ENCODE measurements around the gene PCED1B. TPM values are rescaled to one million over a fixed set of nuclear protein-coding genes. Genes with fewer than 3 reads are reported as not detected.
"Not testable (repeated sequence)": the region's sequence is repeated elsewhere in the genome, so short reads cannot be mapped to it uniquely, and the experiment has no call there.

The PCED1B gene
- total RNA-seq, 1 donor from 2014 or later, result 1.7 TPM

DNA sequence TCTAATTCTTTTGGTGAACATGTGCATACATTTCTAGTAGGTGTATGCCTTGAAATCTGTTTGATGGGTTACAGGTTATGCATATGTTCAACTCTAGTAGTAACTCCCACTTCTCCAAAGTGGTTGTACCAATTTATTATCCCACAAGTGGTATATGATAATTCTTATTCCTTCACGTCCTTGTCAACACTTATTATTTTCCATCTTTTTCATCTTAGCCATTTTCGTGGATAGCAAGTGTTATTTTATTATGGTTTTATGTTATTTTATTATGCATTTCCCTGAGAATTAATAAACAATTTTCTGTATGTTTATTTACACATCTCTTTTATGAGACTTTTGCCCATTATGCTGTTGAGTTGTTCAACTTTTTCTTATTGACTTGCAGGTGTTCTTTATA is 11.6 kb downstream of the PCED1B start:
- ATAC-seq, result no peak

DNA sequence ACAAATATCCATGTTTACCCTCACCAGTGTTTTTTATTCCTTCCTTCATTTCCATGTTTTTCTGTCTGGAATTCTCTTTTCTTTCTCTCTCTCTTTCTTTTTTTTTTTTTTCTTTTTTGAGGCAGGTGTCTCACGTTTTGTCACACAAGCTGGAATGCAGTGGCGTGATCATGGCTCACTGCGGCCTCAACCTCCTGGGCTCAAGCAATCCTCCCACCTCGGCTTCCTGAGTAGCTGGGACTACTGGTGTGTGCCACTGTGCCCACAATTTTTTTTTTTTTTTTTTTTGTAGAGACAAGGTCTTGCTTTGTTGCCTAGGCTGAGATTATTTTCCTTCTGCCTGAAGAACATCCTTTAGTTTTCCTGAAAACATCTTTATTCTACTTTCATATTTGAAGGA is 15.4 kb downstream of the PCED1B start:
- no peak for ATAC-seq

DNA sequence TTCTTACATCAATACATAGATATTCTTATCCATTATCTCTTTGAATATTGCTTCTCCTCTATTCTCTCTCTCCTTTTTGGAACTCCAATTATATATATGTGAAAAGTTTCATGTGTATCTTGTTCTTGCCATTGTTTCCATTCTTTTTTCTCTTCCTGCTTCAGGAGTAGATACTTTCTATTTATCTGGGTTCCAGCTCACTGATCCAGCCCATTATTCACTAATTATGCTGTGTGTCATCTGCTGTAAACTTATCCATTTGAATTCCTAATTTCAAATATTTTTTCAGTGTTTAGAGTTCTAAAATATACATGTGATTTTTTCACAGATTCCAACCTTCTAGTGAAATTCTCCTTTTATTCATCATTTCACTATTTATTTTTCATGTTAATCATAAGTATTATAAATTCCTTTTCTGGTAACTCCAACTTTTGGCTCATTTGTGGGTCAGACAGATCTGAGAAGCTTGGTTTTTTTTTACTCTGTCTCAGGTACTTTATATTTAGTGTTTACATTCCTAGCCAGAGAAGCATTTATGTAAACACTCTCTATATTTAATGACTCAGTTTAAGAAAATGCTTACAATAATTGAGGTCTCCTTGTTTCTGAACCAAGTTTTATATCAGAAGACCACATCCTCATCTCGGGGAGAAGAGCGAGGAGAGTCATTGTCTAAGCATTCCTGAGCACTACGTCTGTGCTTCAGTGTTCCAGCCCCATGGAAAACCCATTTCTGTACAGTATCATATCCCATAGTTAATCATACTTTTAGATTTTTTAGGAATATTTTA is 16.2 kb downstream of the PCED1B start:
- no peak for ATAC-seq

- no peak for ATAC-seq
Observed at GRCh38 chr12:47097276-47097896, 18.0 kb downstream of the PCED1B start.

DNA sequence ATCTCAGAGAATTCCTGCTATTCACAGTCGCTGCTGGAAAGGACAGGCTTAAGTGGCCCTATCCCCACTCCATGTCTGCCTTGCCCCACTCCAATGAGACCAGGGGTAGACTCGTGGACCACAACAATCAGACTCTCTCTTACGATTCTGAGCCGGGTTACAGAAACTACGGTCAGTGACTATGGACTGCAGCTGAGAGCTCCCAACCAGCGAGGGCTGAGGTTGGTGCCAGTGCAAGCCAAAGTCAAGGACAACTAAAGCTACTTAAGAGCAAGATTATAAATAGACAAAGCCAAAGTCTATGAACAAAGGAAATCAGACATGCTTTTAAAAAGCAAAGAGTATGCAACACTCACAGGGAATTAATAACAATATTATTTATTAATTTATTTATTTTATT is 18.7 kb downstream of the PCED1B start:
- ATAC-seq, result no peak

DNA sequence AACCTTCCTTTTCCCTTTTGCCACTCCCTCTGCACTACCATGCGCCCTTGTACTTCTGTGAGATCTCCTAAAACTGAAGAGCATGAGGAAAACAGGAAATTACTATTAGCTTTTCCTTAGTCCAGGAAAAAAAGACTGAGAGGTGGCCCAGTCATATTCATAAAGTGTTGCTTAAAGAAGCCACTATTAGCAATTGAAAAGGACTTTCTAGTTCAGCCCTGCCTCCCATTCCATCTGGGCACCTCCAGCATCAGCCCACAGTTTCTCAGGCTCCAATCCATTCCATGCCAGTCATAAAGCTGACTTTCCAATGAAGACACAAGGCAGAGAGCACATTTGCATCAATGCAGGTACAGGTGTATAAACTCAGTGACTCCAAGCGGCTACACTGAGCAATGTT is 20.2 kb downstream of the PCED1B start:
- no peak for ATAC-seq

- ATAC-seq, result no peak
Observed at GRCh38 chr12:47100160-47100559, 20.7 kb downstream of the PCED1B start.

GRCh38 chr12:47102406-47102805 is 23.0 kb downstream of the PCED1B start:
- no peak for ATAC-seq

- ATAC-seq, result no peak
Observed at GRCh38 chr12:47102845-47103651, 23.6 kb downstream of the PCED1B start.

GRCh38 chr12:47105914-47106674 is 26.7 kb downstream of the PCED1B start:
- ATAC-seq, result no peak

DNA sequence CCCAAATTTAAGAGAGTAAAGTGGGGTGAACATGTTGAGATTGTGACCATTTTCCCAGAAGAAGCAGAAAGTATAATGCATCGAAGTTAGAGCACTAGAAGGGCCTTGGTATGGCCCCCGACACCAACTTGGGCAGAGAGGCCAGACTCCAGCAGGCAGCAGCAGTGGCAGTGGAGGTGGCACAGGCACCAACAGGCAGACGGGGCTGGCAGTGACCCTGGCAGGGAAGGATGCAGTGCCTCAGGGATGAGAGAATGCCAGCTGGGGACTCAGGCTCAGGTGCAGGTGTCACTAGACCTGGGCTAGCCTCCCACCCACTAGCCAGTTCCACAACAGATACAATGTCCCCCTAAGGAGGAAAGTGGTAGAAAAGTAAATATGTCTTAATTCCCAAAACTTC is 28.0 kb downstream of the PCED1B start:
- no peak for ATAC-seq

GRCh38 chr12:47107926-47108325 is 28.5 kb downstream of the PCED1B start:
- no peak for ATAC-seq

- ATAC-seq, result no peak
Observed at GRCh38 chr12:47110011-47110541, 30.7 kb downstream of the PCED1B start.

- no peak for ATAC-seq
Observed at GRCh38 chr12:47110718-47111391, 31.4 kb downstream of the PCED1B start.

- no peak for ATAC-seq
Observed at GRCh38 chr12:47111392-47111778, 32.0 kb downstream of the PCED1B start.

- ATAC-seq, result no peak
Observed at GRCh38 chr12:47111854-47112253, 32.4 kb downstream of the PCED1B start.

DNA sequence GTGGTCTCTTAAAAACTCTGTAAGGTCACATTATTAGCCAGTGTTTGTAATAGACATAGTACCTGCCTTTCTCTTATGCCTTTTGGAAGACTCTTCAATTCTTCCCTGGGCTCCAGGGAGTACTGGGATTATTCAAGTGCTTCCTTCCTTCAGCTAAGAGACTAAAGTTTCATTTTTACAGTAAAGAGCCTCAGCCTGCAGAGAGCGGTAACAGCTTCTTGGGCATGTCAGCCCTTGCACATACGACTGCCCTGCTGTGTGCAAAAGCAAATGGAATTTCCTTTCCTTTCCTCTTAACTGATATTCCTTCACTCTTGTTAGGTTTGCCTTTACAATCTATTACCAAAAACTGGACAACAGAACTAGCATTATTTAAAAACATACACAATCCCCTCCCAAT is 33.3 kb downstream of the PCED1B start:
- no peak for ATAC-seq

GRCh38 chr12:47114481-47114892 is 35.1 kb downstream of the PCED1B start:
- no peak for ATAC-seq

GRCh38 chr12:47117305-47117704 is 37.9 kb downstream of the PCED1B start:
- not testable (repeated sequence) for ATAC-seq

GRCh38 chr12:47120736-47121135 is 41.3 kb downstream of the PCED1B start:
- ATAC-seq, result no peak

DNA sequence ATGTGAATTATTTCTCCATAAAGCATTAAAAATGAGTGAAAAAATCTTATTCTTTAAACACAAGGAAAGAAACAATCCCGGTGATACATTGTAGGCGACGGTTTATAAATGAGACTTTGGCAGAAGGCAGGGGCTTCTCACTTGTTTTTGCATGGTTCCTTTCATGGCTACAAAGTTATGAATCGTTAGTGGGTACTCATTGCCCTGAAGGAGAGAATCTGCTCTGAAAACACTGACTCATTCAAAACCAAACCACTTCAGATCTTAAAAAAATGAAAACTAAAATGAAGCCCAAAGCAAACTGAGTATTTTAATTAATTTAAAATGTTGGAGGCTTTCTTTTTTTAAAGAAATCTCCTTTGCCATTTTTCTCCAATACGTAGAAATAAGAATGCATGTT is 41.7 kb downstream of the PCED1B start:
- ATAC-seq, result no peak

GRCh38 chr12:47122602-47123001 is 43.2 kb downstream of the PCED1B start:
- no peak for ATAC-seq
